ENCODE measurements around the gene TSC2.
A peak's percentile ranks its signal among the peaks of the same experiment; 100 is the strongest.

Gene TSC2

DNA sequence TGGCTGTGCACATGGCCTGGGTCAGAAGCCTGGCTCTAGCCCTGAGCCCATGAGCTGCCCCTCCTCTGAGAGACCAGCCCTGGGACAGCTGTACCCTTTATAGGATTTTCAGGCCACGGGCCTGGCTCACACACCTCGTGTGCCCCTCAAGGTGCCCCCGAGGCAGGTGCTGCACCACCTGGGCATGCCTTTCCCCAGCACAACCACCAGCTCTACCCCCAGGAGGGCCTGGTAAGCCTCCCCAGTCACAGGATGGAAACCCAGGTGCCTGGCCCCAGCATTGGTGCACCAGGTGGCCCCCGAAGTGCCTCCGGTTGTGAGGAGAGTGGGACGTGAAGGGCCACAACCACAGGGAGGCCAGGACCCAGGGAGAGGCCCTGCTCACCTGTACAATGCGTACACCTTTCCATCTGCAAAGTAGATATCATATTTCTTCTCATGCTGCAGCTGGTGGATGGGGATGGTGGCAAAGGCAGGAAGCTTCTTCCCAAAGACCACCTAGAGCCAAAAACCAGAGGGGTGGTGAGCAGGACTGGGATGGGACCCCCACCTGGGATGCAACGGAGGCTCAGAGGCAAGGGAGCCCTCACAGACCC, 44.5 kb upstream of the TSC2 start:
- FAIRE-seq (no peak), DNase-seq (ENCODE audit: insufficient read length, low spot score) (no peak)
- TF ChIP-seq PAX5 (IDR thresholded peaks at IDR 0.05; ENCODE audit: insufficient read depth, low read length, severe bottlenecking) (no peak), POU2F2 (IDR thresholded peaks at IDR 0.05; ENCODE audit: low read depth, low read length) (no peak), POLR2AphosphoS5 (IDR thresholded peaks at IDR 0.05; ENCODE audit: low read depth, low read length) (no peak), SPI1 (IDR thresholded peaks at IDR 0.05; ENCODE audit: low read depth, low read length) (no peak), TAF1 (IDR thresholded peaks at IDR 0.05; ENCODE audit: low read depth, low read length) (no peak), POLR2A (IDR thresholded peaks at IDR 0.05; ENCODE audit: low read depth, low read length) (no peak)

- DNase-seq (ENCODE audit: insufficient read length, low spot score): peak; percentile 99
- FAIRE-seq: peak; percentile 90
These were observed 43.8 kb upstream of the TSC2 start for GRCh38 chr16:2003827-2004641.

DNA sequence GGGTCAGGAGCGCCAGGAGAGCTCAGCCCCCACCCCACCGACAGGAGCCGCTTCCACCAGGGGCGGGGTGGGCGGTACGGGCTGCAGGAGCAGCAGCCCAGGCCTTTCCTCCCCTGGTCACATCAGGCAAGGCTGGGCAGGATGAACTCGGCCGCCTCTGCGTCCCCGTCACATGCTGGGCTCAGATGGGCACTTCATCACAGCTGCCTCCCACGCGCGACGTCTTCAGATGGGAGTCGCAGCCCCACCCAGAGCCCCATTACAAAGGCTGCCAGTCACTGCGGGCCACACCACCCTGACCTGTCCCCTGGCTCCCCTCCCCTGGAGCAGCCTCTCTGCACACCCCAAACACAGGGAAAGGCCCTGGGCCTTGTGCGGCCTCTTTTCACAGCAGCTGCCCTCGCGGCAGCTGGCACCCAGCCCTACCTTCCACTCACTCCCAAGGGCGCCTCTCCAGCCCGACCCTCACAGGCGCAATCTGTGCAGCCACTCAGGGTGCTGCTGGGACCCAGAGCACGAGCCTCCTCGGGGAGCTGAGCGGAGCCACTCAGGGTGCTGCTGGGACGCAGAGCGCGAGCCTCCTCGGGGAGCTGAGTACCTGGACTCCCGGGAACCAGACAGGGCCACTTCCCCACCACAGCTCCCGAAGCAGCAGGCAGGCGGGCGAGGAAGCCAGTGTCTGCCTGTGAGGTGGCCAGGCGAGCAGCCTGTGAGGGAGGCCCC, 42.8 kb upstream of the TSC2 start:
- no peak for FAIRE-seq
- DNase-seq (ENCODE audit: insufficient read length, low spot score): no peak
- no peak for TF ChIP-seq PAX5 (IDR thresholded peaks at IDR 0.05; ENCODE audit: insufficient read depth, low read length, severe bottlenecking)
- TF ChIP-seq TAF1 (IDR thresholded peaks at IDR 0.05; ENCODE audit: low read depth, low read length): no peak
- no peak for TF ChIP-seq SPI1 (IDR thresholded peaks at IDR 0.05; ENCODE audit: low read depth, low read length)
- TF ChIP-seq POLR2A (IDR thresholded peaks at IDR 0.05; ENCODE audit: low read depth, low read length): no peak
- TF ChIP-seq POU2F2 (IDR thresholded peaks at IDR 0.05; ENCODE audit: low read depth, low read length): no peak
- TF ChIP-seq POLR2AphosphoS5 (IDR thresholded peaks at IDR 0.05; ENCODE audit: low read depth, low read length): no peak

More at GRCh38 chr16:2003827-2004641, 43.8 kb upstream of the TSC2 start:
- TF ChIP-seq POLR2AphosphoS5 (IDR thresholded peaks at IDR 0.05; ENCODE audit: low read depth, low read length) (no peak), PAX5 (IDR thresholded peaks at IDR 0.05; ENCODE audit: insufficient read depth, low read length, severe bottlenecking) (no peak), POU2F2 (IDR thresholded peaks at IDR 0.05; ENCODE audit: low read depth, low read length) (no peak), POLR2A (IDR thresholded peaks at IDR 0.05; ENCODE audit: low read depth, low read length) (no peak), TAF1 (IDR thresholded peaks at IDR 0.05; ENCODE audit: low read depth, low read length) (no peak), SPI1 (IDR thresholded peaks at IDR 0.05; ENCODE audit: low read depth, low read length) (no peak)

DNA sequence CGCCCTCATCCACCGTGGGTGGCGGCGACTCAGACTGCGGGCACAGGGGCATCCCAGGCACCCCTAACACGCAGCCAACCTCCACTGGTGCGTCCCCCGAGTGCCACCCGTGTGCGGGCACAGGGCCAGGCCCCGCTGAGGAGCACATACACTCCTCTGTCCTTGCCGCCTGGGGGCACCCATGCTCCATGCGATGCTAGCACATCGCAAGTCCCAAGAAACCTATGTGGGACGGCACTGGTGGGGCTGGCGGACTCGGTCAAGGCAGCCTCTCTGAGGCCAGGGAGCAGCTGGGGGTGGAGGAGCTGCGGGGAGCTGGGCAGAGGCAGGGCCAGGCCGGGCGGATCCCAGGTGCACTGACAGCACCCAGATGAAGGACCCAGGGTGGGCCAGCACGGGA, 42.1 kb upstream of the TSC2 start:
- DNase-seq (ENCODE audit: insufficient read length, low spot score): no peak
- FAIRE-seq: no peak
- no peak for TF ChIP-seq POLR2A (IDR thresholded peaks at IDR 0.05; ENCODE audit: low read depth, low read length)
- TF ChIP-seq PAX5 (IDR thresholded peaks at IDR 0.05; ENCODE audit: insufficient read depth, low read length, severe bottlenecking): no peak
- TF ChIP-seq POLR2AphosphoS5 (IDR thresholded peaks at IDR 0.05; ENCODE audit: low read depth, low read length): no peak
- no peak for TF ChIP-seq POU2F2 (IDR thresholded peaks at IDR 0.05; ENCODE audit: low read depth, low read length)
- no peak for TF ChIP-seq TAF1 (IDR thresholded peaks at IDR 0.05; ENCODE audit: low read depth, low read length)
- TF ChIP-seq SPI1 (IDR thresholded peaks at IDR 0.05; ENCODE audit: low read depth, low read length): no peak

GRCh38 chr16:2006317-2006716, 41.5 kb upstream of the TSC2 start:
- DNase-seq (ENCODE audit: insufficient read length, low spot score) (no peak), FAIRE-seq (no peak)
- TF ChIP-seq POU2F2 (IDR thresholded peaks at IDR 0.05; ENCODE audit: low read depth, low read length) (no peak), TAF1 (IDR thresholded peaks at IDR 0.05; ENCODE audit: low read depth, low read length) (no peak), PAX5 (IDR thresholded peaks at IDR 0.05; ENCODE audit: insufficient read depth, low read length, severe bottlenecking) (no peak), SPI1 (IDR thresholded peaks at IDR 0.05; ENCODE audit: low read depth, low read length) (no peak), POLR2AphosphoS5 (IDR thresholded peaks at IDR 0.05; ENCODE audit: low read depth, low read length) (no peak), POLR2A (IDR thresholded peaks at IDR 0.05; ENCODE audit: low read depth, low read length) (no peak)

GRCh38 chr16:2007081-2007836, 40.5 kb upstream of the TSC2 start:
- no peak for TF ChIP-seq POLR2AphosphoS5 (IDR thresholded peaks at IDR 0.05; ENCODE audit: low read depth, low read length)
- TF ChIP-seq SPI1 (IDR thresholded peaks at IDR 0.05; ENCODE audit: low read depth, low read length): no peak
- TF ChIP-seq PAX5 (IDR thresholded peaks at IDR 0.05; ENCODE audit: insufficient read depth, low read length, severe bottlenecking): no peak
- no peak for TF ChIP-seq TAF1 (IDR thresholded peaks at IDR 0.05; ENCODE audit: low read depth, low read length)
- DNase-seq (ENCODE audit: insufficient read length, low spot score) (no peak), FAIRE-seq (no peak)

DNA sequence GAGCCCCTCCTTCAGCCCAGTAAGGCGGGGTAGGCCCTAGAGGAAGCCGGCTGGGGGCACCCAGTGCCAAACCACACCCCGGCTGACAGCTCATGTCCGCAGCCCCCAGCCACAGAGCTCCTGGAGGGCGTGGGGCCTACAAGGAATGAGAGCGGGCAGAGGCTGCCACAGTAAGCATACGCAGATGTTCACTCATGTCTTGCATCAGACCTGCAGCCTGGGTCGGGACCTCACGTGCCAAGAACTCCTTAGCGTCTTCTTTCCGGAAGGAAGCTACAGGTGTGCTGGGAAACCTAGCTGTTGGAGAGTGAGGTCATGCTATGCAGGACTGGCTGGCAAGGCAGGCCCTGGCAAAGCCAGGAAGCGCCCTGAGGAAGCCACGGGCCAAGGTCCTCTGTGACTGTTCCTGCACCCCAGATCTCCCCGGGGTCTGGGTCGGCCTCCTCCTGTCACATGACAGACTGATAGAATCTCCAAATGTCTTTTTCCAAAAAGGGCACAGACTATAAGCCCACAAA, 39.7 kb upstream of the TSC2 start:
- DNase-seq (ENCODE audit: insufficient read length, low spot score) (no peak), FAIRE-seq (peak; percentile 58)

DNA sequence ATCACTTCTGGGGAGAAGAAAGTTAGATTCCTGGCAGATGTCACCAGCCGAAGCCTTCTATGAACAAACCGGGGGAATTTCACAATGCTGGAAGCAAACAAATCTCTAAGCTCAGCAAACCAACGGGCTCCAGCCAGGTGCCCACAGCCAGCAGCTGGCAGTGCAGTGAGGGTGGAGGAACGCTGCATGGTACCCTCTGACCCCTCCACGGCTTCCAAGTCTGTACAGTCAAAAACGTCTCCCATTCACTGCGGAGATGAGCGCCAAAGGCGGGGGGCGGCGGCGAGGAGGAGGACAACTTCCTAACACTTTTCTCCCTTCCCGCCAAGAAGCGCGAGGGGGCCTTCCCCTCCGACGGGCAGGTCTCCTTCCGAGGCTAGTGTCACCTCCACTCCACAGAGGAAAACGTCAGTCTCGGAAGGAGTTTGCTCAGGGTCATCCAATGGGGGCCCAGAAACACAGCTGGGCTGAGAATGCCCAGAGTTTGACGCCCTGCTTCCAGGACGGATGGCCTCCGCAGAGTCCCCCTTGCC, 39.1 kb upstream of the TSC2 start:
- peak; percentile 58 for FAIRE-seq
- no peak for DNase-seq (ENCODE audit: insufficient read length, low spot score)
- TF ChIP-seq TAF1 (IDR thresholded peaks at IDR 0.05; ENCODE audit: low read depth, low read length) (no peak), POLR2A (IDR thresholded peaks at IDR 0.05; ENCODE audit: low read depth, low read length) (no peak), POU2F2 (IDR thresholded peaks at IDR 0.05; ENCODE audit: low read depth, low read length) (no peak), PAX5 (IDR thresholded peaks at IDR 0.05; ENCODE audit: insufficient read depth, low read length, severe bottlenecking) (no peak)

More for the DNA sequence above, 39.7 kb upstream of the TSC2 start:
- TF ChIP-seq SPI1 (IDR thresholded peaks at IDR 0.05; ENCODE audit: low read depth, low read length): no peak
- TF ChIP-seq TAF1 (IDR thresholded peaks at IDR 0.05; ENCODE audit: low read depth, low read length): no peak
- TF ChIP-seq PAX5 (IDR thresholded peaks at IDR 0.05; ENCODE audit: insufficient read depth, low read length, severe bottlenecking): no peak
- TF ChIP-seq POLR2A (IDR thresholded peaks at IDR 0.05; ENCODE audit: low read depth, low read length): 0 out of 2 replicates have a peak, but pooled peaks have one; percentile 31
- peak; percentile 39; the same call in 1 of the 2 replicates for TF ChIP-seq POLR2AphosphoS5 (IDR thresholded peaks at IDR 0.05; ENCODE audit: low read depth, low read length)
- peak; percentile 46; the same call in 1 of the 2 replicates for TF ChIP-seq POU2F2 (IDR thresholded peaks at IDR 0.05; ENCODE audit: low read depth, low read length)
